Measurements from ENCODE around the gene ANXA4. TPM values are rescaled to one million over a fixed set of nuclear protein-coding genes. Genes with fewer than 3 reads are reported as not detected.

Gene ANXA4
- total RNA-seq, 1 donor from 2014 or later = 122 TPM

DNA sequence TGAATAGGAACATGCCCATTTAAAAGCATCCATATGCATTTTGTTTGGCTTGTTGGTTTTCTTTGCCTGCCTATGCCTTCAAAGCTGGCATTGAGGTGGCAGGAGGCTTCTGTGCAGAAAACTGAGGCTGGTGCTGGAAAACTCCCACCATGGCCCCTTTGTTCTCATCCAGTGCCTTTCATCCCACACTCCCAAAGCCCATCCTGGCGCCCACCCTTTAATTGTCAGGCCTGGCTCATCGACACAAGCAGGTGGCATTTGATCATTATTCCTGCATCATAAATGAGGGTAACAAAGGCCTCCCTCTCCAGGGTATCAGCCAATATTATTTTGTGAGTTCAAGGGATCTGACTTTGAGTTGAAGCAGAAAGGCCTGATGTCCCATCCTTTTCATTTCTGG is 24.7 kb upstream of the ANXA4 start:
- Histone ChIP-seq H2AFZ (ENCODE audit: low read depth, low read length) (no peak overlapping the region), H3K79me2 (ENCODE audit: insufficient read depth, low read length) (no peaks in the 10 kb centered on the region), H3K9me3 (ENCODE audit: insufficient read depth, low read depth, low read length) (no peaks in the 10 kb centered on the region), H3K27ac (ENCODE audit: low read depth, low read length) (no peak overlapping the region), H3K27me3 (ENCODE audit: insufficient read depth, low read length) (peaks cover 2% of the 10 kb centered on the region), H3K9ac (ENCODE audit: low read length) (no peak overlapping the region), H3K4me2 (ENCODE audit: low read length) (peak overlapping the region; percentile 46), H4K20me1 (ENCODE audit: insufficient read depth, low read length) (no peaks in the 10 kb centered on the region), H3K4me3 (ENCODE audit: insufficient read depth, low read depth, low read length) (no peak overlapping the region), H3K4me1 (ENCODE audit: insufficient read depth, low read length) (peaks cover 16% of the 10 kb centered on the region), H3K36me3 (ENCODE audit: insufficient read depth, low read length) (no peaks in the 10 kb centered on the region)
- H3K36me3 Mint-ChIP-seq (ENCODE audit: low read depth, unreplicated experiment) = no peaks in the 10 kb centered on the region
- TF ChIP-seq, protein P1, sequence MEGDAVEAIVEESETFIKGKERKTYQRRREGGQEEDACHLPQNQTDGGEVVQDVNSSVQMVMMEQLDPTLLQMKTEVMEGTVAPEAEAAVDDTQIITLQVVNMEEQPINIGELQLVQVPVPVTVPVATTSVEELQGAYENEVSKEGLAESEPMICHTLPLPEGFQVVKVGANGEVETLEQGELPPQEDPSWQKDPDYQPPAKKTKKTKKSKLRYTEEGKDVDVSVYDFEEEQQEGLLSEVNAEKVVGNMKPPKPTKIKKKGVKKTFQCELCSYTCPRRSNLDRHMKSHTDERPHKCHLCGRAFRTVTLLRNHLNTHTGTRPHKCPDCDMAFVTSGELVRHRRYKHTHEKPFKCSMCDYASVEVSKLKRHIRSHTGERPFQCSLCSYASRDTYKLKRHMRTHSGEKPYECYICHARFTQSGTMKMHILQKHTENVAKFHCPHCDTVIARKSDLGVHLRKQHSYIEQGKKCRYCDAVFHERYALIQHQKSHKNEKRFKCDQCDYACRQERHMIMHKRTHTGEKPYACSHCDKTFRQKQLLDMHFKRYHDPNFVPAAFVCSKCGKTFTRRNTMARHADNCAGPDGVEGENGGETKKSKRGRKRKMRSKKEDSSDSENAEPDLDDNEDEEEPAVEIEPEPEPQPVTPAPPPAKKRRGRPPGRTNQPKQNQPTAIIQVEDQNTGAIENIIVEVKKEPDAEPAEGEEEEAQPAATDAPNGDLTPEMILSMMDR (IDR thresholded peaks at IDR 0.05; ENCODE audit: insufficient read depth, low read depth, low read length) = no peak
- TF ChIP-seq EZH2 (IDR thresholded peaks at IDR 0.05; ENCODE audit: insufficient read depth, low read length) = no peak
- no peaks in the 10 kb centered on the region for H3K9me3 Mint-ChIP-seq (ENCODE audit: unreplicated experiment)
- no peak for FAIRE-seq
- DNase-seq (ENCODE audit: low read depth) = no peak
- H3K27me3 Mint-ChIP-seq (ENCODE audit: low read depth, unreplicated experiment) = no peaks in the 10 kb centered on the region
- H3K27ac Mint-ChIP-seq (ENCODE audit: unreplicated experiment) = peak overlapping the region; percentile 99
- H3K4me3 Mint-ChIP-seq (ENCODE audit: unreplicated experiment) = no peak overlapping the region
- H3K4me1 Mint-ChIP-seq (ENCODE audit: low read depth, unreplicated experiment) = peaks cover 22% of the 10 kb centered on the region

DNA sequence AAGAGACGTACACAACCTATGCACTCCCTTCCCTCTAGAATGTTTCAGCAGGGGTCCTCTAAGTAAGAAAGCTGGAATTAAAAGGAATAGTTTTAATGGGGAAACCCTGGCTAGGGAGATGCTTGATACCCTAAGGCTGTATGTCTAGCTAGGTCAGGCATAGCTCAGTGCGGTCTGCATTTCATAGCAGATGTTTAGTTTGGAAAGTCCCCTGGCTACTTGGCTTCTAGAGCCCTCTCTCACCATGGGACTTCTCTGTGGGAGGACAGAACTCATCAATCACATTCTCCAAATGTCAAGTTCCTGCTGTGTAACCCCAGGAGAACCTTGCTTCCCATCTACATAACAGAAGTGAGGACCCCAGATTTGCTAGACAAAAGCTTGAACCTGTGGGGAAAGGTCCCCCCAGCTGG is 24.1 kb upstream of the ANXA4 start:
- Histone ChIP-seq H3K9ac (ENCODE audit: low read length) (no peak overlapping the region), H3K36me3 (ENCODE audit: insufficient read depth, low read length) (no peaks in the 10 kb centered on the region), H3K4me2 (ENCODE audit: low read length) (peak overlapping the region; percentile 6), H3K9me3 (ENCODE audit: insufficient read depth, low read depth, low read length) (no peaks in the 10 kb centered on the region), H2AFZ (ENCODE audit: low read depth, low read length) (no peak overlapping the region), H4K20me1 (ENCODE audit: insufficient read depth, low read length) (no peaks in the 10 kb centered on the region), H3K4me3 (ENCODE audit: insufficient read depth, low read depth, low read length) (no peak overlapping the region), H3K4me1 (ENCODE audit: insufficient read depth, low read length) (peaks cover 16% of the 10 kb centered on the region), H3K27ac (ENCODE audit: low read depth, low read length) (no peak overlapping the region), H3K79me2 (ENCODE audit: insufficient read depth, low read length) (no peaks in the 10 kb centered on the region), H3K27me3 (ENCODE audit: insufficient read depth, low read length) (no peaks in the 10 kb centered on the region)
- H3K27me3 Mint-ChIP-seq (ENCODE audit: low read depth, unreplicated experiment) = no peaks in the 10 kb centered on the region
- DNase-seq (ENCODE audit: low read depth) (peak; percentile 81), FAIRE-seq (no peak)
- H3K36me3 Mint-ChIP-seq (ENCODE audit: low read depth, unreplicated experiment) = no peaks in the 10 kb centered on the region
- H3K27ac Mint-ChIP-seq (ENCODE audit: unreplicated experiment) = peak overlapping the region; percentile 54
- TF ChIP-seq, protein P1 (IDR thresholded peaks at IDR 0.05; ENCODE audit: insufficient read depth, low read depth, low read length) = no peak
- TF ChIP-seq EZH2 (IDR thresholded peaks at IDR 0.05; ENCODE audit: insufficient read depth, low read length) = no peak
- H3K4me3 Mint-ChIP-seq (ENCODE audit: unreplicated experiment) = no peak overlapping the region
- peaks cover 22% of the 10 kb centered on the region for H3K4me1 Mint-ChIP-seq (ENCODE audit: low read depth, unreplicated experiment)
- no peaks in the 10 kb centered on the region for H3K9me3 Mint-ChIP-seq (ENCODE audit: unreplicated experiment)

DNA sequence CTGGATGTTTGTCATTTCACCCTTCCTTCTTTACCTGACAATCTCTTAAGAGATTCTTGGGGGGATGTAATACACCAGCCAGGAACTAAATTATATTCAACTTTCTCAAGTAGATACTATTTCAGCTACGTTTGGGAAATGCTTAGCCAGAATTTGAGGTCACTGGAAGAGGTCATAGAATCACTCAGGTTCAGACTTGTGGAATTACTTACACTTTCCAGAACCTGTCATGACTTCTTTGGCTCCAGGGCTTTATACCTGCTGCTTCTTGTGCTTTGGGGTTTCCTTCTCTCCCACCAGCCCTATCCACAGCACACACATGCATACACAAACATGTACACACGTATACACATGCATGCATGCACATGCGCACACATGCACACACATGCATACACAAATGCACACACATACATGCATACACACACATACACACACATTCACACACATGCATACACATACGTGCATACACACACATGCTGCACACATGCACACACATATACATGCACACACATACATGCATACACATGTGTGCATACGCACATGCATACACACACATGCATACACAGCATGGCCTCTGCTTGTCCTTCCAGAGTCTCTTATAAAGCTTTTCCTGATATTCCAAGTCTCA is 23.5 kb upstream of the ANXA4 start:
- H3K4me3 Mint-ChIP-seq (ENCODE audit: unreplicated experiment) = no peak overlapping the region
- no peaks in the 10 kb centered on the region for H4K20me1 ChIP-seq (ENCODE audit: insufficient read depth, low read length)
- no peaks in the 10 kb centered on the region for H3K79me2 ChIP-seq (ENCODE audit: insufficient read depth, low read length)
- H2AFZ ChIP-seq (ENCODE audit: low read depth, low read length) = no peak overlapping the region
- FAIRE-seq (no peak), DNase-seq (ENCODE audit: low read depth) (peak; percentile 26)
- no peaks in the 10 kb centered on the region for H3K36me3 ChIP-seq (ENCODE audit: insufficient read depth, low read length)
- H3K9me3 Mint-ChIP-seq (ENCODE audit: unreplicated experiment) = no peaks in the 10 kb centered on the region
- H3K27ac Mint-ChIP-seq (ENCODE audit: unreplicated experiment) = no peak overlapping the region
- H3K4me2 ChIP-seq (ENCODE audit: low read length) = peak overlapping the region; percentile 6
- H3K27me3 ChIP-seq (ENCODE audit: insufficient read depth, low read length) = no peaks in the 10 kb centered on the region
- H3K27ac ChIP-seq (ENCODE audit: low read depth, low read length) = no peak overlapping the region
- H3K36me3 Mint-ChIP-seq (ENCODE audit: low read depth, unreplicated experiment) = no peaks in the 10 kb centered on the region
- no peak for TF ChIP-seq EZH2 (IDR thresholded peaks at IDR 0.05; ENCODE audit: insufficient read depth, low read length)
- TF ChIP-seq, protein P1 (IDR thresholded peaks at IDR 0.05; ENCODE audit: insufficient read depth, low read depth, low read length) = no peak
- H3K9me3 ChIP-seq (ENCODE audit: insufficient read depth, low read depth, low read length) = no peaks in the 10 kb centered on the region
- no peak overlapping the region for H3K9ac ChIP-seq (ENCODE audit: low read length)
- H3K4me1 ChIP-seq (ENCODE audit: insufficient read depth, low read length) = peaks cover 16% of the 10 kb centered on the region
- H3K4me3 ChIP-seq (ENCODE audit: insufficient read depth, low read depth, low read length) = no peak overlapping the region
- no peaks in the 10 kb centered on the region for H3K27me3 Mint-ChIP-seq (ENCODE audit: low read depth, unreplicated experiment)
- H3K4me1 Mint-ChIP-seq (ENCODE audit: low read depth, unreplicated experiment) = peaks cover 22% of the 10 kb centered on the region

All from astrocyte (in vitro differentiated cells and primary cell).